HG02870 (cell line): ENCODE results near the gene CMTM8.
"Not testable (repeated sequence)": the region's sequence is repeated elsewhere in the genome, so short reads cannot be mapped to it uniquely, and the experiment has no call there.

ENCODE experiments used
- ATAC-seq: cut with Tn5 transposase; IDR thresholded peaks from one replicate; pipeline ENCODE4 v1.9.1; 2021; ENCODE audit warnings: mild to moderate bottlenecking, moderate library complexity; ENCODE audit not compliant: unreplicated experiment

The CMTM8 gene

GRCh38 chr3:32374788-32375595, 136.5 kb downstream of the CMTM8 start:
- ATAC-seq: peak; percentile 69

DNA sequence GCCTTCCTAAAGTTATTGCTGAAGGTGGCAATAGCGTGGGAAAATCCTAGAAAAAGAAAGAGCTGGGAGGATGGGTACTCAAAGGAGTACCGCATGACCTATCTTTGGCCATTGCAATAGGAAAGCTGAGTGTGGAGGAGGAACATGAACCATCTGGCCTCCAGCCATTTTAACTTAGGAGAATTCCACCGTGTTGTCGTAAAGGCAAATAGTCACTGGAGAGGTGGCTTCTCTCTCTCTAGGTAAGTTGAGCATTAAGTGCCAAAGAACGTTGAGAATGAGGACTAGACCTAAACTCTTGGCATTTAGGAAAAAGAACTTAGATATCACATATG, 137.1 kb downstream of the CMTM8 start:
- no peak for ATAC-seq

DNA sequence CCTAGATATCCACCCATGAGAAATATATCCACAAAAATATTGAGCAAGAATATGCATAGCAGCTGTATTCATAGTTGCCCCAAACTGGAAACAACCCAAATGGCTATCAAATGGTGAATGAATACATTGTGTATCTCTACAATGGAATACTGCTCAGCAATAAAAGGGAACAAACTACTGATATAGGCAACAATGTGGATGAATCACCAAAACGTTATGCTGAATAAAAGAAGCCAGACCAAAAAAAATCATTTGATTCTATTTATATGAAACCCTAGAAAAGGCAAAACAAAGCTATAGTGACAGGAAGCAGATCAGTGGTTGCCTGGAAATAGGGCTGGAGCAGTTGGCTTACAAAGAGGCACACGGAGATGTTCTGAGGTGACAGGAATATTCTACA, 137.6 kb downstream of the CMTM8 start:
- ATAC-seq: no peak

DNA sequence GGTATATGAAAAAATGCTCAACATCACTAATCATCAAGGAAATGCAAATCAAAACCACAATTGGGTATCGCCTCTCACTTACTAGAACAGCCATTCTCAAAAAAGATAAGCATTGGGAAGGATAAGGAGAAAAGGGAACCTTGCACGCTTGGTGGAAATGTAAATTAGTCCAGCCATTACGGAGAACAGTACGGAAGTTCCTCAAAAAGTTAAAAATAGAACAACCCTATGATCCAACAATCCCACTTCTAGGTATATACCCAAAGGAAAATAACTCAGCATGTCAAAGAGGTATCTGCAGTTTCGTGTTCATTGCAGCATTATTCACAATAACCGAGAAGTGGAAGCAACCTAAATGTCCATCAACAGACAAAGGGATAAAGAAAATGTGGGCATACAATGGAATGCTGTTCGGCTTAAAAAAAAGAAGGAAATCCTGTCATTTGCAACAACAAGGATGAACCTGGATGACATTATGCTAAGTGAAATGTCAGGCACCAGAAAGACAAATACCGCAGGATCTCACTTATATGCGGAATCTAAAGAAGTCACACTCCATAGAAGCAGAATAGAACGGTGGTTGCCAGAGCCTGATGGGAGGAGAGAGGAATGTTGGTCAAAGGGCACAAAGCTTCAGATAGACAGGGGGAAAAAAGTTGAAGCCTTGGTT, 141.5 kb downstream of the CMTM8 start:
- ATAC-seq: no peak

- ATAC-seq: no peak
Observed at GRCh38 chr3:32381922-32382321, 143.4 kb downstream of the CMTM8 start.

DNA sequence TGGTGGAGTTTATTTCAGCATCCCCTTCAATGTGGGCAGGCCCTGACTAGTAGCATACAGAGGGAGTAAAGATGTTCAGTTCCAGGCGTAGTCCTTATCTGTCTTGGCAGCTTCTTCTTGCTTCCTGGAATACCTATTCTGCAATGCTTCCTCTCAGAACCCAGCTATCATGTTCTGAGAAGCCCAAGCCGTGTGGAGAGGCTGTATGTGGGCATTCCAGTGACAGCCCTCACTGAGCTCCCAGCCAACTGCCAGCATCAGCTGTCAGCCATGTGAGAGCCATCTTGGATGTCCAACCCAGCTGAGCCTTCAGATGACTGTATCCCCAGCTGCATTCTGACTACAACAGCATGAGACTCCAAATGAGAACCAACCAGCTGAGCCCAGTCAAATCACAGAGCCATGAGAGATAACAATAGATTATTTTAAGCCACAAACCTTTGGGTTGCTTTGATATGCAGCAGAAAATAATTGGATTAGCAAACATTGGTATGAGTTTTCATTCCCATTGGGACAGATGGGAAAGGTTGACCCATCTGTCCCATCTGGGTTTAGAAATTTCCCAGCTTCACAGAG, 144.7 kb downstream of the CMTM8 start:
- ATAC-seq: no peak

GRCh38 chr3:32384938-32385337, 146.5 kb downstream of the CMTM8 start:
- no peak for ATAC-seq

GRCh38 chr3:32387512-32387911, 149.0 kb downstream of the CMTM8 start:
- no peak for ATAC-seq

DNA sequence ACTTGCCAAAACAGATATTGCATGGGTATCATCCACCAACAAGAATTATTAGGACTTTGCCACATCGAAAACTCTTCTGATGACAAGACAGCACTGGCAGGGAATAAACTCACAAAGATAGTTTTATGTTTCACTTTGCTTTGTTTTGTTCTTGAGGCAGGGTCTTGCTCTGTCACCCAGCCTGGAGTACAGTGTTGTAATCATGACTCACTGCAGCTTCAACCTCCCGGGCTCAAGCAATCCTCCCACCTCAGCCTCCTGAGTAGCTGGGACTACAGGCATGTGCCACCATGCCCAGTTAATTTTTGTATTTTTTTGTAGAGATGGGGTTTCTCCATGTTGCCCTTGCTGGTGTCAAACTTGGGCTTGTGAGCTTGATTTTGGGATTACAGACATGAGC, 151.1 kb downstream of the CMTM8 start:
- not testable (repeated sequence) for ATAC-seq

- no peak for ATAC-seq
Observed at GRCh38 chr3:32391643-32392535, 153.4 kb downstream of the CMTM8 start, which contains the start of gene CMTM7. CMTM7 (plus strand) TSS chr3:32391853; CDS start chr3:32391907, 54 bp downstream.

DNA sequence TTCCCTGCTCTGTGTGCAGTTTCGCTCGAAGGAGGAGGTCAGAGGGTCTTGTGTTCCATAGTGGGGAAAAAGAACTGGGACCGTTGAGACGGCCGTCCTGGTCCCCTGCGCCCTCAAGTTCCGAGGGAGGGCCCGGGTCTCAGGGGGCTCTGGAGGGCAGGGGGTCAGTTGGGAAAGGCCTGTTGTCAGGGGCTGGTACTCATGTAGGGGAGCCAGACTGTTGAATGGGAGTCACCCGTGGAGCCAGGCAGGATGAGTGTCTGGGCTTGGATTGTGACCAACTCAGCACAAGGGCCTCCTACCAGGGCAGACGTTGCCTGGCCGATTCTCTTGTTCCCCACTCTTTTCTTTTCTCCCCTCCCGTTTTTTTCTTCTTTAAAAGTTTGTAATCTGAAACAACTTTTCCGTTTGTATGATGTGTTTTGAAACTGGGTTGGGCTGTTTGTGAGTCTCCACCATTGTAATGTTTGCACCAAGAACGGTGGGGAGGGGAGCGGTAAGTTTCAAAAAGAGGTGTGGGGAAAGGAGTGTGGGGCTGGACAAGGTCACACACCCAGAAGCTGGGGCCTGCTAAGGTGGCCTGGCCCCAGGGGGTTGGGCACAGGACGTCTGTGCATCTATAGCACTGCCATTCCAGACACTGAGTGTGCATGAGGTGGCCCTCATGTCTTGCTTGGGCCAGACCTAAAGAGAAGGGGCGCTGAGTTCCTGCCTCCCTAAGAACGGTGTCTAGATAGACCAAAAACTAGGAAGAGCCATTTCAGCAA, 154.2 kb downstream of the CMTM8 start:
- no peak for ATAC-seq

DNA sequence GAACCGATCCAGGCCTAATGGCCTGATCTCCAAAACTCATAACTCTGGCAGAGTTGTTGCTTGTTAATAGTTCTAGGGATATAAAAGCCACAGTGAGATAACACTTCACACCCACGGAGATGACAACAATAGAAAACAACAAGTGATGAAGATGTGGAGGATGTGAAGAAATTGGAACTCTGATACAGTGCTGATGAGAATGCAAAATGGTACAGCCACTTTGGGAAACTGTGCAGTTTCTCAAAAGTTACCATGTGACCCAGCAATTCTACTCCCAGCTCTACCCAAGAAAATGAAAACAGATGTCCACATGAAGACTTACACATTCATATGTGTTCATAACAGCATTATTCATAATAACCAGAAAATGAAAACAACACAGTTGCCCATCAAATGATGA, 157.0 kb downstream of the CMTM8 start:
- no peak for ATAC-seq

DNA sequence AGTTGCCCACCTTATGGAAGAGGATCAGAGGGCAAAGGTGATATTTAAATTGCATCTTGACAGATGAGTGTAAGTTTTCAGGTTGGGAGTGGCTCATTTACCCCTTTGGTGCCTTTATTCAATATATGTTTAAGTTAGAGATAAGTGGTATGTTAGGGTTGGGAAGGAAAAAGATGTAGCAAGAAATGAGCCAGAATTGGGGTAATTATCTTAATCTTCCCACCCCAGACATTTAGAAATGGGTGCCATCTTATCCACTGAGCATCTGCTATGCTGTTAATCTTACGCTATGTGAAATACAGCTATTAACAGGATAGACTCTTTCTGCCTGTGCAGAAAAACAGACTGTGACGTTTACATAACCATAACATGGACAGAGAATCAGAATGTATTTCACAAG, 159.5 kb downstream of the CMTM8 start:
- no peak for ATAC-seq

- ATAC-seq: no peak
Observed at GRCh38 chr3:32398531-32398930, 160.1 kb downstream of the CMTM8 start.

DNA sequence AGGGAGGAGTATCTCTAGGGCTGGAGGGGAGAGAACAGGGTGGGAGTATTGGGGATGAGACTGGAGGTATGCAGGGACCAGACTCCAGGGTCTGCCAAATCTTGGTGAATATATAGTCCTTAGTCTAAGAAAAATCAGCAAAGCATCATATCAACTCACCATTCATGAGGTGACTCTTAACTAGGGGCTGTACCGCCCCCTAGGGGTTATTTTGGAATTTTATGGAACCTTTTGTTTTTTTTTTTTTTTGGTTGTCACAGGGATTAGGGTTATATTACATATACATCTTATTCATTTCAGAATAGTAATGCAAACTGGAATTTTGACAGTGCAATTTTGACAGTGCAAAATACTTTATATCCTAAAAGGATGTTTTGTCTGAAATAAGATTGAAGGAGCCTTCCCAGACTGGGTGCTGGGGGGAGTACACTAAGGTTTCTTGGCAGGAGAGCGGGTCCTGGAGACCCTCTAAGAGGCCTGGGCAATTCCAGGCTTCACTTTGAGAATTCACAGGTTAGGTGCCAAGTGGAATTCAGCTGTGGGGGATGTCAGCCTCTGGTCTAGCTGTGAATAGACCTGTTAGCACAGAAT, 160.6 kb downstream of the CMTM8 start:
- no peak for ATAC-seq

DNA sequence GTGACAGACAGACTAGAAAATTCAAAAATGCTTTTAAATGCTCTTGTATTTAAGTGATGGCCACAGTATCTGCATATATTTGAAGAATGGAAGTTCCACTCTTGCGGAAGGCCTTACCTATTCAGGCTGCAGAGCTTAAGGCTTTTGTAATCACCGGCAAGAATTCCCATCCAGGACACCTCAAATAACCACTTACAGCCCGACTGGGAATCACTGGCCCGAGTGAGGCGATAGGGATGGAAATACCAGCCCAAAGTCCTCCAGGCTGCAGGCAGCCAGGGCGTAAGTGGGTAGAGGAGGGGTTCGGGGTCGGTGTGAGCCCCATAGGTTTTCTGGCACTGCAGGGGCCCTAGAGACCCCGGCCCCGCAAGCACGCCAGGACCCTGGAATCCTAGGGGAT, 162.6 kb downstream of the CMTM8 start:
- no peak for ATAC-seq

DNA sequence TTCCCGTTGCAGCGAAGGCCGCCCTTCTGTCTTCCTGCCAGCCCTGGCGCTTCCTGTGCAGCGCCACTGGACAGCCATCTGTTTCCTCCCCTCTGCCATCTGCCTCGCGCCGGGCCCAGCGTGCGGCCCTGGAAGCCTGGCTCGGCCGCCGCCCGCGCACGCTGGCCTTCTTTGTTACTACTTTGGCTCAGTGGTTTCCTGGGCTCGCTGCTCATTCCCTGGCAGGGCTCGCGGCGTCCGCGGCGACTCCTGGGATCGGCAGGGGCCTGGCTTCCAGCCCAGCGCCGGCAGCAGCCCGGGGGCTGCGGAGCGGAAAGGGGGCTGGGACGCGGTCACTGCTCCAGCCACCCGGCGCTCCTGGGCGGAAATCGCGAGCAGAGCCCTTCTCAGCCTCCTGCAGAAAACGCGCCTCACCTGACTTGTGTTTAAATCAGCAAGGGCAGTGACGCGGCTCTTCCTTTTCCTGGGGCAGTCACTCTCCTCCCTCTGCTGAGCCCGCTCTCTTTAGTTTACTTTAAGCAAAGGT, 163.1 kb downstream of the CMTM8 start:
- ATAC-seq: peak; percentile 65

- ATAC-seq: no peak
Observed at GRCh38 chr3:32403663-32404062, 165.2 kb downstream of the CMTM8 start.

- no peak for ATAC-seq
Observed at GRCh38 chr3:32404714-32405113, 166.2 kb downstream of the CMTM8 start.

DNA sequence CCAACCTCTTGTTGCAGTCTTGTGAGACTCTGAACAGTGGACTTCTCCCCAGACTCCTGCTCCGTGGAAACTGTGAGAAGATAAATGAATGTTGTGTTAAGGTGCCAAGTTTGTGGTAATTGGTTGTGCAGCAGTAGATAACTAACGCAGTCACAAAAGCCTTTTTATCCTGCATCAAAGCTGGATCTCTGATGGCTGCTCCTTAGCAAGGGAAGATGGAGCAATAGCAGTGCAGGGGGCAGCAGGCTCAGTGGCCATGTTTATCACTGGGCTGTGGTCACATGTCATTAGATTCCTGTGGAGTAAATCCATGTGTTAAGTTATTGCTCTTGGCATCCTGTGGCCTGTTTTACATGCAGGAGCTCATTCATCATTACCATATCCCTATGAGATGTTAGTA, 166.7 kb downstream of the CMTM8 start:
- no peak for ATAC-seq
